HEK293 (cell line): ENCODE data around the gene LZTR1.

Experiments
- CTCF ChIA-PET: fragments of 350-600 bp; formaldehyde crosslinking; extraction: SDS; loops from one replicate; lab custom pipeline; 2021; ENCODE audit warnings: antibody characterized with exemption; lab: Yijun Ruan, JAX
- POLR2A ChIA-PET: fragments of 300-600 bp; formaldehyde crosslinking; extraction: SDS; loops from one replicate; lab custom pipeline; 2020; ENCODE audit warnings: antibody characterized with exemption, inconsistent platforms; lab: Yijun Ruan, JAX
- H3K27ac ChIP-seq: fragments of 200-500 bp; sonication (Bioruptor generic); 2 replicates; pipeline ENCODE4 v1.5.1; 2014; ENCODE audit warnings: low read depth, low read length, control low read depth, inconsistent platforms; ENCODE audit errors: extremely low read depth
- H3K36me3 ChIP-seq, 2 experiments: fragments of 200-500 bp in 1 of 2; sonication (Bioruptor generic) in 1 of 2; 1 replicate in 1 of 2; 2 replicates in 1 of 2; pipeline ENCODE4 v1.5.1; 2014 to 2017; ENCODE audit warnings: inconsistent platforms in 2 of 2, low read length in 2 of 2; ENCODE audit not compliant: control insufficient read depth in 2 of 2, insufficient read depth in 1 of 2
- H3K4me1 ChIP-seq: fragments of 200-500 bp; sonication (Bioruptor generic); 2 replicates; pipeline ENCODE4 v1.5.1; 2014; ENCODE audit warnings: mild to moderate bottlenecking, low read length, inconsistent platforms; ENCODE audit not compliant: control insufficient read depth, insufficient read depth
- H3K4me3 ChIP-seq: 2 replicates; pipeline ENCODE4 v1.5.1; 2011; ENCODE audit warnings: low read depth, mild to moderate bottlenecking, control low read depth, low read length, moderate library complexity
- H3K9me3 ChIP-seq: fragments of 200-500 bp; sonication (Bioruptor generic); 2 replicates; pipeline ENCODE4 v1.5.1; 2014; ENCODE audit warnings: low read depth, low read length, inconsistent platforms; ENCODE audit not compliant: control insufficient read depth, insufficient read depth
- EGR2 ChIP-seq: fragments of 450-650 bp; formaldehyde crosslinking; IDR thresholded peaks from 2 replicates; pipeline ENCODE4 v1.5.1; 2016; ENCODE audit warnings: low read depth, missing biosample characterization, missing genetic modification characterization
- GLIS1 ChIP-seq: fragments of 450-650 bp; formaldehyde crosslinking; IDR thresholded peaks from 2 replicates; pipeline ENCODE4 v1.5.1; 2016; ENCODE audit warnings: missing biosample characterization, missing genetic modification characterization
- PRDM4 ChIP-seq: fragments of 450-650 bp; formaldehyde crosslinking; IDR thresholded peaks from 2 replicates; pipeline ENCODE4 v1.5.1; 2017; ENCODE audit warnings: missing biosample characterization, missing genetic modification characterization
- SP2 ChIP-seq: fragments of 450-650 bp; formaldehyde crosslinking; IDR thresholded peaks from 2 replicates; pipeline ENCODE4 v1.5.1; 2016; ENCODE audit warnings: missing biosample characterization, missing genetic modification characterization
- ZFHX2 ChIP-seq: fragments of 450-650 bp; formaldehyde crosslinking; conservative IDR thresholded peaks from 2 replicates; pipeline ENCODE4 v1.5.1; 2016; ENCODE audit warnings: missing biosample characterization, missing genetic modification characterization
- ZNF10 ChIP-seq: fragments of 450-650 bp; formaldehyde crosslinking; IDR thresholded peaks from 2 replicates; pipeline ENCODE4 v1.5.1; 2017; ENCODE audit warnings: missing biosample characterization, missing genetic modification characterization
- ZNF121 ChIP-seq: fragments of 450-650 bp; formaldehyde crosslinking; IDR thresholded peaks from 2 replicates; pipeline ENCODE4 v1.5.1; 2016; ENCODE audit warnings: missing biosample characterization, missing genetic modification characterization
- ZNF248 ChIP-seq: fragments of 450-650 bp; formaldehyde crosslinking; IDR thresholded peaks from 2 replicates; pipeline ENCODE4 v1.5.1; 2017; ENCODE audit warnings: missing biosample characterization, missing genetic modification characterization
- ZNF473 ChIP-seq: fragments of 450-650 bp; formaldehyde crosslinking; IDR thresholded peaks from 2 replicates; pipeline ENCODE4 v1.5.1; 2017; ENCODE audit warnings: missing biosample characterization, missing genetic modification characterization
- ZNF530 ChIP-seq: fragments of 450-650 bp; formaldehyde crosslinking; IDR thresholded peaks from 2 replicates; pipeline ENCODE4 v1.5.1; 2016; ENCODE audit warnings: low read depth, missing biosample characterization, missing genetic modification characterization
- ZNF610 ChIP-seq: fragments of 450-650 bp; formaldehyde crosslinking; IDR thresholded peaks from 2 replicates; pipeline ENCODE4 v1.5.1; 2016; ENCODE audit warnings: missing biosample characterization, missing genetic modification characterization, borderline replicate concordance
- ZNF623 ChIP-seq: fragments of 450-650 bp; formaldehyde crosslinking; IDR thresholded peaks from 2 replicates; pipeline ENCODE4 v1.5.1; 2016; ENCODE audit warnings: missing biosample characterization, missing genetic modification characterization
- ZNF624 ChIP-seq: fragments of 450-650 bp; formaldehyde crosslinking; IDR thresholded peaks from 2 replicates; pipeline ENCODE4 v1.5.1; 2017; ENCODE audit warnings: missing biosample characterization, missing genetic modification characterization
- ZSCAN23 ChIP-seq: fragments of 450-650 bp; formaldehyde crosslinking; IDR thresholded peaks from 2 replicates; pipeline ENCODE4 v1.5.1; 2016; ENCODE audit warnings: missing biosample characterization, missing genetic modification characterization
- TF ChIP-seq, protein P1 (sequence below): fragments of 450-650 bp; formaldehyde crosslinking; IDR thresholded peaks from 2 replicates; pipeline ENCODE4 v1.5.1; 2016; ENCODE audit warnings: missing biosample characterization, missing genetic modification characterization

LZTR1 gene

GRCh38 chr22:20974336-20974955 lies 7.7 kb upstream of the LZTR1 start:
- POLR2A ChIA-PET: interaction anchor here (1.0 to 1.1 kb wide), 2 partner anchors 36 to 53 kb away, joined by 3 read pairs; no protein-coding TSS in a partner anchor
- no peak overlapping the region for H3K27ac ChIP-seq

GRCh38 chr22:20975541-20976290 lies 6.4 kb upstream of the LZTR1 start:
- CTCF ChIA-PET: interaction anchor here (0.8 to 1.6 kb wide), 2 partner anchors 37 to 90 kb away, joined by 3 to 4 read pairs; no protein-coding TSS in a partner anchor
- H3K9me3 ChIP-seq: no peaks in the 10 kb centered on the region

More at GRCh38 chr22:20974336-20974955, 7.7 kb upstream of the LZTR1 start:
- no peaks in the 10 kb centered on the region for H3K4me1 ChIP-seq
- no peak for TF ChIP-seq ZFHX2 (tag by site-specific recombination)
- no peak for TF ChIP-seq ZNF623 (tag by site-specific recombination)
- no peak for TF ChIP-seq ZNF624 (tag by site-specific recombination)
- TF ChIP-seq ZNF248: no peak
- no peak for TF ChIP-seq PRDM4
- no peak for TF ChIP-seq ZSCAN23 (tag by site-specific recombination)
- no peak for TF ChIP-seq ZNF530 (tag by site-specific recombination)
- no peak for TF ChIP-seq ZNF10
- no peak for TF ChIP-seq GLIS1 (tag by site-specific recombination)
- H3K4me3 ChIP-seq: no peak overlapping the region
- H3K9me3 ChIP-seq: no peaks in the 10 kb centered on the region
- CTCF ChIA-PET: interaction anchor here (0.6 to 1.2 kb wide), 2 partner anchors 46 to 55 kb away, joined by 3 to 4 read pairs; no protein-coding TSS in a partner anchor
- no peaks in the 10 kb centered on the region for H3K36me3 ChIP-seq

More at GRCh38 chr22:20975541-20976290, 6.4 kb upstream of the LZTR1 start:
- no peaks in the 10 kb centered on the region for H3K4me1 ChIP-seq
- TF ChIP-seq ZNF473 (tag by site-specific recombination) (no peak), EGR2 (tag by site-specific recombination) (peak; percentile 57; the same call in 1 of the 2 replicates), ZFHX2 (tag by site-specific recombination) (peak; percentile 64), ZNF121 (no peak), ZNF610 (tag by site-specific recombination) (no peak), SP2 (tag by site-specific recombination) (no peak)
- TF ChIP-seq, protein P1, sequence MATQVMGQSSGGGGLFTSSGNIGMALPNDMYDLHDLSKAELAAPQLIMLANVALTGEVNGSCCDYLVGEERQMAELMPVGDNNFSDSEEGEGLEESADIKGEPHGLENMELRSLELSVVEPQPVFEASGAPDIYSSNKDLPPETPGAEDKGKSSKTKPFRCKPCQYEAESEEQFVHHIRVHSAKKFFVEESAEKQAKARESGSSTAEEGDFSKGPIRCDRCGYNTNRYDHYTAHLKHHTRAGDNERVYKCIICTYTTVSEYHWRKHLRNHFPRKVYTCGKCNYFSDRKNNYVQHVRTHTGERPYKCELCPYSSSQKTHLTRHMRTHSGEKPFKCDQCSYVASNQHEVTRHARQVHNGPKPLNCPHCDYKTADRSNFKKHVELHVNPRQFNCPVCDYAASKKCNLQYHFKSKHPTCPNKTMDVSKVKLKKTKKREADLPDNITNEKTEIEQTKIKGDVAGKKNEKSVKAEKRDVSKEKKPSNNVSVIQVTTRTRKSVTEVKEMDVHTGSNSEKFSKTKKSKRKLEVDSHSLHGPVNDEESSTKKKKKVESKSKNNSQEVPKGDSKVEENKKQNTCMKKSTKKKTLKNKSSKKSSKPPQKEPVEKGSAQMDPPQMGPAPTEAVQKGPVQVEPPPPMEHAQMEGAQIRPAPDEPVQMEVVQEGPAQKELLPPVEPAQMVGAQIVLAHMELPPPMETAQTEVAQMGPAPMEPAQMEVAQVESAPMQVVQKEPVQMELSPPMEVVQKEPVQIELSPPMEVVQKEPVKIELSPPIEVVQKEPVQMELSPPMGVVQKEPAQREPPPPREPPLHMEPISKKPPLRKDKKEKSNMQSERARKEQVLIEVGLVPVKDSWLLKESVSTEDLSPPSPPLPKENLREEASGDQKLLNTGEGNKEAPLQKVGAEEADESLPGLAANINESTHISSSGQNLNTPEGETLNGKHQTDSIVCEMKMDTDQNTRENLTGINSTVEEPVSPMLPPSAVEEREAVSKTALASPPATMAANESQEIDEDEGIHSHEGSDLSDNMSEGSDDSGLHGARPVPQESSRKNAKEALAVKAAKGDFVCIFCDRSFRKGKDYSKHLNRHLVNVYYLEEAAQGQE (tag by site-specific recombination): no peak
- H3K4me3 ChIP-seq: no peak overlapping the region
- no peaks in the 10 kb centered on the region for H3K36me3 ChIP-seq
- no peak overlapping the region for H3K27ac ChIP-seq
- POLR2A ChIA-PET: no interaction called here
